Keratinocyte (primary cell): ENCODE data around the gene OSGIN1.

Experiments used
- EZH2 ChIP-seq: IDR thresholded peaks from one replicate; pipeline ENCODE4 v1.6.1; 2012; ENCODE audit warnings: inconsistent platforms, mild to moderate bottlenecking, low read length, moderate library complexity
- TF ChIP-seq, protein P1 (sequence below), 3 experiments: IDR thresholded peaks in 1 of 3; conservative IDR thresholded peaks in 1 of 3; optimal IDR thresholded peaks in 1 of 3; 2 replicates in 2 of 3; 3 replicates in 1 of 3; pipeline versions ENCODE3 to v1.5.1; 2011; ENCODE audit warnings: low read length in 3 of 3, mild to moderate bottlenecking in 3 of 3, moderate library complexity in 2 of 3, control low read depth in 1 of 3, inconsistent platforms in 1 of 3; ENCODE audit not compliant: insufficient read depth in 2 of 3; ENCODE audit errors: extremely low read depth in 1 of 3

DNA sequence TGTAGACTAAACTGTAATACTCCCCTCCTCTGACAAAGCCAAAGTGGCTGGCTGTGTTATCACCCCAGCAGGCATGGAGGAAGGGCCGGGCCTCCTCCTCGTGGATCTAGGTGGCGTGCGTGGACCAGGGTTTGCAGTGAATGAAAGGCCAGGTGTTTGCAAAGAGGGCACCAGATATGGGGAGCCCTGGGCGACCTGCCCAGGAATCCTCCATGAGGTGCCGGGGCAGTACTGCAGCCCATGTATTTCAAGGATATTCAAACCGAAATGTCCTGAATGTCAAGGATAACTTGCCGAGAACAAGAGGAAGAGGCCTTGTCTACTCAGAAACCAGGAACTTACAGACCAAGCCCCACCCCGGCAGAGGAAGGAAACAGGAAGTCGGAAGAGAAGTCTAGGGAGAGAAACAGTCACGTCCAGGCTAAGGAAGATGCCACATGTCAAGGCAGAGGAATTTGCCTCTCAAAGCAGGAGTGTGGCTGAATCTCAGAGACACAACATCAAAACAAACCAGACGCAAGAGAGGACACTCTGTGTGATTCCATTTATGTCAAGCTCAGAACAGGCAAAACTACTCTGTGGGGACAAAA is 13.7 kb upstream of the OSGIN1 start:
- TF ChIP-seq, protein P1, sequence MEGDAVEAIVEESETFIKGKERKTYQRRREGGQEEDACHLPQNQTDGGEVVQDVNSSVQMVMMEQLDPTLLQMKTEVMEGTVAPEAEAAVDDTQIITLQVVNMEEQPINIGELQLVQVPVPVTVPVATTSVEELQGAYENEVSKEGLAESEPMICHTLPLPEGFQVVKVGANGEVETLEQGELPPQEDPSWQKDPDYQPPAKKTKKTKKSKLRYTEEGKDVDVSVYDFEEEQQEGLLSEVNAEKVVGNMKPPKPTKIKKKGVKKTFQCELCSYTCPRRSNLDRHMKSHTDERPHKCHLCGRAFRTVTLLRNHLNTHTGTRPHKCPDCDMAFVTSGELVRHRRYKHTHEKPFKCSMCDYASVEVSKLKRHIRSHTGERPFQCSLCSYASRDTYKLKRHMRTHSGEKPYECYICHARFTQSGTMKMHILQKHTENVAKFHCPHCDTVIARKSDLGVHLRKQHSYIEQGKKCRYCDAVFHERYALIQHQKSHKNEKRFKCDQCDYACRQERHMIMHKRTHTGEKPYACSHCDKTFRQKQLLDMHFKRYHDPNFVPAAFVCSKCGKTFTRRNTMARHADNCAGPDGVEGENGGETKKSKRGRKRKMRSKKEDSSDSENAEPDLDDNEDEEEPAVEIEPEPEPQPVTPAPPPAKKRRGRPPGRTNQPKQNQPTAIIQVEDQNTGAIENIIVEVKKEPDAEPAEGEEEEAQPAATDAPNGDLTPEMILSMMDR (optimal IDR thresholded peaks at IDR 0.05 in 1 of 3, IDR thresholded peaks at IDR 0.05 in 1 of 3, conservative IDR thresholded peaks at IDR 0.05 in 1 of 3; ENCODE audit: extremely low read depth in 1 of 3, insufficient read depth in 2 of 3, low read length in 3 of 3), result no peak
- TF ChIP-seq EZH2, result no peak
